WERI-Rb-1 (cell line): ENCODE measurements around the gene ARHGEF6.

Source experiments
- DNase-seq: peaks from one replicate; pipeline ENCODE4 v3.0.0-alpha.2; 2020
- H3K27ac ChIP-seq: fragments of 250-450 bp; sonication (Bioruptor Pico); 2 replicates; pipeline ENCODE4 v1.5.1; 2020; ENCODE audit warnings: mild to moderate bottlenecking, moderate library complexity
- H3K27me3 ChIP-seq: fragments of 250-450 bp; sonication (Bioruptor Pico); 2 replicates; pipeline ENCODE4 v1.5.1; 2021; ENCODE audit warnings: mild to moderate bottlenecking, low read depth, moderate library complexity; ENCODE audit not compliant: insufficient read depth, severe bottlenecking
- H3K36me3 ChIP-seq: fragments of 250-450 bp; sonication (Bioruptor Pico); 2 replicates; pipeline ENCODE4 v1.5.1; 2020; ENCODE audit warnings: mild to moderate bottlenecking, moderate library complexity
- H3K4me3 ChIP-seq: 2 replicates; pipeline ENCODE4 v1.5.1; 2011; ENCODE audit warnings: low read depth, mild to moderate bottlenecking, control low read depth, low read length
- H3K9me3 ChIP-seq: fragments of 250-450 bp; sonication (Bioruptor Pico); 2 replicates; pipeline ENCODE4 v1.5.1; 2021; ENCODE audit warnings: mild to moderate bottlenecking, moderate library complexity; ENCODE audit not compliant: severe bottlenecking
- TF ChIP-seq, protein P1 (sequence below): IDR thresholded peaks from 2 replicates; pipeline ENCODE4 v1.5.1; 2011; ENCODE audit warnings: low read depth, mild to moderate bottlenecking, control low read depth, inconsistent platforms, low read length

ARHGEF6 gene

DNA sequence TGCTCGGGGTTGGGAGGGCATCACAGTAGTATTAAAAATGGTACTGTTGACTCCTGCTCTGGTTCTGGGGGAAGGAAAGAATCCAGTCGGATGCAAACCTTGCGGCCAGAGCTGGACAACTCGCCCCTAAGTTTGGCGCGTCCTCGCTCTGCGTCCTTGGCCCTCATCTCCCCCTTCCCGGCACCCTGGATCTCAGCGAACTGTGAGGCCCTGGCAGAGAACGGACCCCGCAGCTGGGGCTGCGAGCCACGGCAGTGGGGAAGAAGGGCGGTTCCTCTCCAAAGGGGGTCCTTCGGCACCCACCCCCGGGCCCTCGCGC is 14.0 kb downstream of the ARHGEF6 start:
- TF ChIP-seq, protein P1, sequence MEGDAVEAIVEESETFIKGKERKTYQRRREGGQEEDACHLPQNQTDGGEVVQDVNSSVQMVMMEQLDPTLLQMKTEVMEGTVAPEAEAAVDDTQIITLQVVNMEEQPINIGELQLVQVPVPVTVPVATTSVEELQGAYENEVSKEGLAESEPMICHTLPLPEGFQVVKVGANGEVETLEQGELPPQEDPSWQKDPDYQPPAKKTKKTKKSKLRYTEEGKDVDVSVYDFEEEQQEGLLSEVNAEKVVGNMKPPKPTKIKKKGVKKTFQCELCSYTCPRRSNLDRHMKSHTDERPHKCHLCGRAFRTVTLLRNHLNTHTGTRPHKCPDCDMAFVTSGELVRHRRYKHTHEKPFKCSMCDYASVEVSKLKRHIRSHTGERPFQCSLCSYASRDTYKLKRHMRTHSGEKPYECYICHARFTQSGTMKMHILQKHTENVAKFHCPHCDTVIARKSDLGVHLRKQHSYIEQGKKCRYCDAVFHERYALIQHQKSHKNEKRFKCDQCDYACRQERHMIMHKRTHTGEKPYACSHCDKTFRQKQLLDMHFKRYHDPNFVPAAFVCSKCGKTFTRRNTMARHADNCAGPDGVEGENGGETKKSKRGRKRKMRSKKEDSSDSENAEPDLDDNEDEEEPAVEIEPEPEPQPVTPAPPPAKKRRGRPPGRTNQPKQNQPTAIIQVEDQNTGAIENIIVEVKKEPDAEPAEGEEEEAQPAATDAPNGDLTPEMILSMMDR, result no peak
- H3K4me3 ChIP-seq, result peak overlapping the region; percentile 36
- H3K9me3 ChIP-seq, result peaks cover 6% of the 10 kb centered on the region
- no peak overlapping the region for H3K27ac ChIP-seq
- no peaks in the 10 kb centered on the region for H3K36me3 ChIP-seq
- no peak for DNase-seq
- H3K27me3 ChIP-seq, result peaks cover 56% of the 10 kb centered on the region

DNA sequence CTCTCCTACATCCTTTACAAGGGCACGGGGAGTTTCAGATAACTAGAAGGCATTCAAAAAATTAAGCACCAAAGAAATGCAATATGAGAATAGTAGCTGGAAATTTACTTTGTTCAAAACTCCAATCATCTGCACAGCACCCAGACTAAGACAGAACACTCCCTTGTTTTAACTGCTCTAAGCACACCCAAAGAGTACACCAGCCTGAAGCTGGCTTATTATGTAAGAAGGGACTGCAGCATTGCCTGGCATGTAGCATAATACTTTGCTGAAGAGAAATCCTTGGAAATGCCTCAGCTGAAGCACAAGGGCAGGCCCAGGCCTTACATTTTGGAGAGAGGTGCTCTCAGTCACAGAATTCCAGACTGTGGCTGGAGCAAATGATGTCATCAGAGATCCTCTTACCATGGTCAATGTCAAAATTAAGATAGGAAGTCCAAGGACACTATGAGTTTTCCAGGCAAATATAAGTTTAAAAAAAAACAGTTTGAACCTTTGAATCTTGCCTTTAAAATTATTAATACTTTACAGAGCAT is 14.8 kb downstream of the ARHGEF6 start:
- no peak overlapping the region for H3K4me3 ChIP-seq
- peaks cover 56% of the 10 kb centered on the region for H3K27me3 ChIP-seq
- H3K27ac ChIP-seq, result no peak overlapping the region
- H3K9me3 ChIP-seq, result peaks cover 6% of the 10 kb centered on the region
- no peak for DNase-seq
- no peaks in the 10 kb centered on the region for H3K36me3 ChIP-seq
- TF ChIP-seq, protein P1, result no peak

DNA sequence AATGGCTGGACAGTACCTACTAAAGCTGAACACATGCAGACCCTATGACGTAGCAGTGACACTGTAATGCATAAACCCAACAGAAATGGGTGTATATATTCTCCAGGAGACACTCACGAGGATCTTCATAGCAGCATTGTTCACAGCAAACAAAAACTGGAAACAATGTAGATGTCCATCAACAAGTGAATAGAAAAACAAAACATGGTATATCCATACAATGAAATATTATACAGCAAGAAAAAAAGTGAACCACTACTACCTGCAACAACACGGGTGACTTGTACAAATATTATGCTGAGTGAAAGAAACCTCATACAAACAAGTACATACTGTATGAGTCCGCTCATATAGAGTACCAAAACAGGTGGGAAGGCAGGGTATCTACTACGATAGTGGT is 16.5 kb downstream of the ARHGEF6 start:
- Histone ChIP-seq H3K27me3 (peaks cover 53% of the 10 kb centered on the region), H3K4me3 (no peak overlapping the region), H3K9me3 (peaks cover 6% of the 10 kb centered on the region), H3K27ac (no peak overlapping the region), H3K36me3 (no peaks in the 10 kb centered on the region)
- TF ChIP-seq, protein P1, result no peak
- no peak for DNase-seq

DNA sequence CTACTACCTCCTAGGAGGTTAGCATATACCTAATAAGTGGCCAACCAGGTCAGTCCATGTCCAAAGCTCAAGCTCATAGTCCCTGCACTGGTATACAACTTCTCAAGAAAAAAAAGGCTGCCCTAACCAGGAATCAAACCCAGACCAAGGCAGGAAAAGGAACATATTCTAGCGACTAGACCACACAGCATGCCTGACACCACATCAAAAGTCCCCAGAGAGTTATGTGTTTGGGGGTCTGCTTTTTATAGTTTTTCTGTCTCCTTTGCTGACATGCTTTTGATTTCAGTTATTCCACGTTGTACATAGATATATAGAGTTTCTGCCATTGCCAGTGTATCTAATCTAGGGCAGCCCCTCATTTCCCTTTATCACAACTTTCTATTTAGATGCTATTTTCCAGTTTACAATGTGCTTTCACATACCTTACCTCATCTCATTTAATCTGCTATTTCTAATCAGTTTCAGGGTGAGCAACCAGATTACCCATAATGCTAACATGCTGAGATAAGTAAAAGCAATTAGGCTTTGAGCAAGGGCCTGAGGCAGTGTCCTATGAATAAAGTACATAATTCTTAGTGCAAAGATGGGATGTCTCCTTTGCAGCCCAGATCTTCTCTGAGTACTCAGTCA is 17.8 kb downstream of the ARHGEF6 start:
- no peaks in the 10 kb centered on the region for H3K36me3 ChIP-seq
- DNase-seq, result no peak
- TF ChIP-seq, protein P1, result no peak
- H3K27ac ChIP-seq, result no peak overlapping the region
- peaks cover 6% of the 10 kb centered on the region for H3K9me3 ChIP-seq
- no peak overlapping the region for H3K4me3 ChIP-seq
- peaks cover 40% of the 10 kb centered on the region for H3K27me3 ChIP-seq

DNA sequence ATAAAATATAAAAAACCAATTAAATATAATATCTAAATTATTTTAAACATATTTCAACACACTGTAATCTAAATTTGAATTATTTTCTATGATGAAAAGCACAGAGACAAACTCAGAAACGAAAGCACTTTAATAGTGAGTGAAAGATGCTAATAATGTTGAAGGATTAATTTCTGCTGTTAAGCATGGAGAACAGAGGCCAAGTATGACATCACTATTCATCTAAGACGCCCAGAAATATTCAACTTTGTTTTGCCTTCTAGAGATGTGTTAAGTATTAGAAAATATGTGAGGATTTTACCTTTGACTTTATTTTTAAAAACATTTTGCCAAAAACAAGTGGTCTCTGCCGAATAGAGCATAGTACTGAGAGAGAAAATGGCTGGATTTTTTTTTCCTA is 19.3 kb downstream of the ARHGEF6 start:
- Histone ChIP-seq H3K9me3 (peaks cover 6% of the 10 kb centered on the region), H3K36me3 (no peaks in the 10 kb centered on the region), H3K4me3 (no peak overlapping the region), H3K27ac (no peak overlapping the region), H3K27me3 (peaks cover 34% of the 10 kb centered on the region)
- no peak for DNase-seq
- TF ChIP-seq, protein P1, result no peak

DNA sequence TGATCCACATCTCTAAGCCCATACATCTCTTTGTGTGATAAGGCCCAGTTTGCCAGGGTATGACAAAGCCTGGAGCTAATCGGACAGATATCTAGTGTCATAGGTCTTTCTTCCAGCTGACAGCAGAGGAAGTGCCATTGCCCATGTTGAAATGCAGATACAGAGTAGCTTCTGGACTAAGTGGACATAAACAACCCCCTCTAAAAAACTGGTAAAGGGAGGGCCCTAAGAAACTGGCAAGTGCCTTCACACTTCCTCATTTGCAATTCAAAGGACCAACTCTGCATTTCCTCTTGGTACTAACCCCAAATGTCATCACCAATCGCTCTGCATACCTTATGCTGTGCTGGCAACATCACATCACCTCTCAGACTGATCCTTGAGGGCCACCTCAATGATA is 20.8 kb downstream of the ARHGEF6 start:
- TF ChIP-seq, protein P1, result no peak
- H3K27me3 ChIP-seq, result peaks cover 29% of the 10 kb centered on the region
- no peak overlapping the region for H3K27ac ChIP-seq
- no peaks in the 10 kb centered on the region for H3K36me3 ChIP-seq
- peaks cover 6% of the 10 kb centered on the region for H3K9me3 ChIP-seq
- no peak for DNase-seq
- no peak overlapping the region for H3K4me3 ChIP-seq
